HG03175 (cell line): ENCODE results near the gene GRK1.

ENCODE experiments used
- ATAC-seq: cut with Tn5 transposase; IDR thresholded peaks from one replicate; pipeline ENCODE4 v1.9.1; 2021; ENCODE audit warnings: mild to moderate bottlenecking, moderate library complexity; ENCODE audit not compliant: unreplicated experiment

GRK1 gene

GRCh38 chr13:113632706-113633484, 34.1 kb upstream of the GRK1 start:
- ATAC-seq, result no peak

- no peak for ATAC-seq
Measured at GRCh38 chr13:113633485-113633873, 33.5 kb upstream of the GRK1 start.

GRCh38 chr13:113634279-113635047, 32.6 kb upstream of the GRK1 start:
- no peak for ATAC-seq

- ATAC-seq, result no peak
Measured at GRCh38 chr13:113635048-113635420, 32.0 kb upstream of the GRK1 start.

GRCh38 chr13:113635709-113636108, 31.3 kb upstream of the GRK1 start:
- ATAC-seq, result no peak

- no peak for ATAC-seq
Measured at GRCh38 chr13:113636266-113636963, 30.6 kb upstream of the GRK1 start.

- ATAC-seq, result no peak
Measured at GRCh38 chr13:113637262-113638160, 29.5 kb upstream of the GRK1 start.

- no peak for ATAC-seq
Measured at GRCh38 chr13:113638173-113638746, 28.8 kb upstream of the GRK1 start.

GRCh38 chr13:113638806-113639205, 28.2 kb upstream of the GRK1 start:
- ATAC-seq, result no peak

- ATAC-seq, result no peak
Measured at GRCh38 chr13:113639616-113640262, 27.3 kb upstream of the GRK1 start.

- ATAC-seq, result no peak
Measured at GRCh38 chr13:113641426-113641825, 25.6 kb upstream of the GRK1 start.

GRCh38 chr13:113642563-113642962, 24.5 kb upstream of the GRK1 start:
- no peak for ATAC-seq

GRCh38 chr13:113643593-113643992, 23.4 kb upstream of the GRK1 start:
- ATAC-seq, result no peak

- no peak for ATAC-seq
Measured at GRCh38 chr13:113644800-113645199, 22.2 kb upstream of the GRK1 start.

GRCh38 chr13:113645329-113645728, 21.7 kb upstream of the GRK1 start:
- ATAC-seq, result no peak

- no peak for ATAC-seq
Measured at GRCh38 chr13:113646376-113646775, 20.6 kb upstream of the GRK1 start.

GRCh38 chr13:113646921-113647340, 20.1 kb upstream of the GRK1 start:
- ATAC-seq, result no peak

- ATAC-seq, result no peak
Measured at GRCh38 chr13:113647351-113648215, 19.4 kb upstream of the GRK1 start.

- ATAC-seq, result no peak
Measured at GRCh38 chr13:113648216-113648610, 18.8 kb upstream of the GRK1 start.
